ENCODE results near the gene DAD1.

Gene DAD1

DNA sequence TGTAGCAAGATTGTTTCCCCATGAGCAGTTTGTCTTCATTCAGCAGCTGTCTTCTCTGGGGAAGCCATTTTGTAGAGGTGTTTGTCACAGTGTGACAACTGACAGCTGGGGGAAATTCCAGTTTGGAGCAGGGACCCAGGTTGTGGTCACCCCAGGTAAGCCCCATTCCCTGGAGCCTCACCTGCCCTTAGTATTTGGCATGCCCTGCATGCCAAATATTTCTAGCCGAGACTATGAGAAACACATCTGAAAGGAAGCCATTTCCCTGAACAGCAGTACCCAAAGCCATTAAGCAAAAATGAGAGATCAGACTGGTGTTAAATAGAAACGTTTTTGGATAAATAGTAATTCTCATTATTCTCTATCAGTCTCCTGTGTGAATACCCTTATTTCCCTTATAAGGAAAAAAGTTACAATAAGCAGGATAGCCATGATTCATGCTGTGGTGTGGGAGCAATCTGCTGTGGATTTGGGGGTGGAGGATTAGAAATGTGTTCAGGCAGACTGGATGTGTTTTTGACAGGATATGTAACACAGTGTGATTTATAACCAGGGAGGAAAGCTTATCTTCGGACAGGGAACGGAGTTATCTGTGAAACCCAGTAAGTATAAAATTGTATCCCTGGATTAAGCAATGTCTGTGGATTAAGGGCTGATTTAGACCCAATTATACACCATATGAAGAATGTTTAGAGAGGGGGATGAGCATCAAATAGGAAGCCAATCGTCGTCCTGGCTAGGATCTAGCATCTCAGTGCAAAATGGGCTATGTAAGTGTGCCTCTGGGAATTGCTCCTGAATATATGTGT lies 68.9 kb downstream of the DAD1 start:
- peak; percentile 38 for DNase-seq (ENCODE audit: insufficient read length, low spot score)
- peak; percentile 87 for FAIRE-seq
- TF ChIP-seq, protein P1, sequence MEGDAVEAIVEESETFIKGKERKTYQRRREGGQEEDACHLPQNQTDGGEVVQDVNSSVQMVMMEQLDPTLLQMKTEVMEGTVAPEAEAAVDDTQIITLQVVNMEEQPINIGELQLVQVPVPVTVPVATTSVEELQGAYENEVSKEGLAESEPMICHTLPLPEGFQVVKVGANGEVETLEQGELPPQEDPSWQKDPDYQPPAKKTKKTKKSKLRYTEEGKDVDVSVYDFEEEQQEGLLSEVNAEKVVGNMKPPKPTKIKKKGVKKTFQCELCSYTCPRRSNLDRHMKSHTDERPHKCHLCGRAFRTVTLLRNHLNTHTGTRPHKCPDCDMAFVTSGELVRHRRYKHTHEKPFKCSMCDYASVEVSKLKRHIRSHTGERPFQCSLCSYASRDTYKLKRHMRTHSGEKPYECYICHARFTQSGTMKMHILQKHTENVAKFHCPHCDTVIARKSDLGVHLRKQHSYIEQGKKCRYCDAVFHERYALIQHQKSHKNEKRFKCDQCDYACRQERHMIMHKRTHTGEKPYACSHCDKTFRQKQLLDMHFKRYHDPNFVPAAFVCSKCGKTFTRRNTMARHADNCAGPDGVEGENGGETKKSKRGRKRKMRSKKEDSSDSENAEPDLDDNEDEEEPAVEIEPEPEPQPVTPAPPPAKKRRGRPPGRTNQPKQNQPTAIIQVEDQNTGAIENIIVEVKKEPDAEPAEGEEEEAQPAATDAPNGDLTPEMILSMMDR (IDR thresholded peaks at IDR 0.05; ENCODE audit: insufficient read depth, missing control alignments), result no peak

- no peak for DNase-seq (ENCODE audit: insufficient read length, low spot score)
- TF ChIP-seq, protein P1 (IDR thresholded peaks at IDR 0.05; ENCODE audit: insufficient read depth, missing control alignments), result no peak
- no peak for FAIRE-seq
Measured at GRCh38 chr14:22518073-22518472, 71.0 kb downstream of the DAD1 start.

DNA sequence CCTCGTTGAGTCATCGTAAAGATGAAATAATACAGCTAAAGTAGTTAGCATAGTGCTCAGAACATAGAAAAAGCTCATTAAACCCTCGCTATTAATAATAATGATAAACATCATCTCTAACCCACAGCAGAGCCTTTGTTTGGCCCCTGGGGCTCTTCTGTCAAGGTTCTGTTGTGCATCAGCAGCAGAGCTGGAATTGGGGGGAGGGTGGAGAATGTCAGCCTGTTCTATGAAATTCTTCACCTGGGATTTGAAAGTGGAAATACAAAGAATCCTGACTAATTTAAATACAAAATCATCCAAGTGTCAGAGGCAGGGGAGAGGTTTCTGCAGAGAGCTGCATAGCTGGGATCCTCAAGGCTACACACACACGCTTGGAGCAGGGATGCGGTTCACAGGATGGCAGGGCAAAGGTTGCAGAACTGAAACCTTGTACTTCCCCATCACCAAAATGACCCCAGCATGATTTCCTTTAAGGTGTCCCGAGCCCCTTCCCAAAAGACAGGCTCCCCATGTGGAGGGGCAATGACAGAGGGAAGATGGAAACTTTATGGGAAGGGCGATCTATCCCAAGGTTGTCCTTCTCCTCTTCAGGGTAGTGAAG lies 71.8 kb downstream of the DAD1 start:
- FAIRE-seq (no peak), DNase-seq (ENCODE audit: insufficient read length, low spot score) (no peak)
- TF ChIP-seq, protein P1 (IDR thresholded peaks at IDR 0.05; ENCODE audit: insufficient read depth, missing control alignments), result no peak

- FAIRE-seq, result no peak
- DNase-seq (ENCODE audit: insufficient read length, low spot score), result no peak
- TF ChIP-seq, protein P1 (IDR thresholded peaks at IDR 0.05; ENCODE audit: insufficient read depth, missing control alignments), result no peak
Measured at GRCh38 chr14:22515929-22516328, 73.1 kb downstream of the DAD1 start.
